Stimulated activated effector memory CD8-positive, alpha-beta T cell treated with anti-CD3 and anti-CD28 coated beads, Interleukin-12 subunit alpha, Interleukin-12 subunit beta, amount 100 ng/mL, for 72 hours (primary cell): ENCODE measurements around the gene HCLS1.
"Not testable (repeated sequence)": the region's sequence is repeated elsewhere in the genome, so short reads cannot be mapped to it uniquely, and the experiment has no call there.

Experiments used
- ATAC-seq: fragments of 150-1000 bp; cut with Tn5 transposase; 2 replicates; pipeline ENCODE4 v1.10.0; 2021
- DNase-seq, 2 donors: peaks; one replicate each; pipeline ENCODE4 v3.0.0; 2021 to 2022; ENCODE audit warnings: low spot score in 2 of 2
- H3K27ac Mint-ChIP-seq: one replicate; pipeline ENCODE4 v1.8.0; 2022; ENCODE audit warnings: mild to moderate bottlenecking, mixed read lengths
- H3K36me3 Mint-ChIP-seq: one replicate; pipeline ENCODE4 v1.8.0; 2022; ENCODE audit warnings: mild to moderate bottlenecking, mixed read lengths
- H3K4me1 Mint-ChIP-seq: one replicate; pipeline ENCODE4 v1.8.0; 2022; ENCODE audit warnings: mixed read lengths
- H3K4me3 Mint-ChIP-seq: one replicate; pipeline ENCODE4 v1.8.0; 2022; ENCODE audit warnings: mild to moderate bottlenecking, mixed read lengths
- H3K9me3 Mint-ChIP-seq: one replicate; pipeline ENCODE4 v1.8.0; 2022; ENCODE audit warnings: mixed read lengths

The HCLS1 gene

DNA sequence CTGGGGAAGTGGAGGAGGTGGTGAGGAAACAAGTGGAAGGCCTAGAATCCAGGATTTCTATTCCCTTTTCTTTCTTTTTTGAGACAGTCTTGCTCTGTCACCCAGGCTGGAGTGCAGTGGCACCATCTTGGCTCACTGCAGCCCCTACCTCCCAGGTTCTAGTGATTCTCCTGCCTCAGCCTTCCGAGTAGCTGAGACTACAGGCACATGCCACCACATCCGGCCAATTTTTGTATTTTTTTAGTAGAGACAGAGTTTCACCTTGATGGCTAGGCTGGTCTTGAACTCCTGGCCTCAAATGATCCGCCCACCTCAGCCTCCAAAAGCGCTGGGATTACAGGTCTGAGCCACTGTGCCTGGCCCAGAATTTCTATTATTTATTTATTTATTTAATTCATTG is 66.9 kb downstream of the HCLS1 start:
- H3K4me3 Mint-ChIP-seq, DNase-seq, H3K9me3 Mint-ChIP-seq, H3K36me3 Mint-ChIP-seq, H3K27ac Mint-ChIP-seq, H3K4me1 Mint-ChIP-seq, ATAC-seq: not testable (repeated sequence)

DNA sequence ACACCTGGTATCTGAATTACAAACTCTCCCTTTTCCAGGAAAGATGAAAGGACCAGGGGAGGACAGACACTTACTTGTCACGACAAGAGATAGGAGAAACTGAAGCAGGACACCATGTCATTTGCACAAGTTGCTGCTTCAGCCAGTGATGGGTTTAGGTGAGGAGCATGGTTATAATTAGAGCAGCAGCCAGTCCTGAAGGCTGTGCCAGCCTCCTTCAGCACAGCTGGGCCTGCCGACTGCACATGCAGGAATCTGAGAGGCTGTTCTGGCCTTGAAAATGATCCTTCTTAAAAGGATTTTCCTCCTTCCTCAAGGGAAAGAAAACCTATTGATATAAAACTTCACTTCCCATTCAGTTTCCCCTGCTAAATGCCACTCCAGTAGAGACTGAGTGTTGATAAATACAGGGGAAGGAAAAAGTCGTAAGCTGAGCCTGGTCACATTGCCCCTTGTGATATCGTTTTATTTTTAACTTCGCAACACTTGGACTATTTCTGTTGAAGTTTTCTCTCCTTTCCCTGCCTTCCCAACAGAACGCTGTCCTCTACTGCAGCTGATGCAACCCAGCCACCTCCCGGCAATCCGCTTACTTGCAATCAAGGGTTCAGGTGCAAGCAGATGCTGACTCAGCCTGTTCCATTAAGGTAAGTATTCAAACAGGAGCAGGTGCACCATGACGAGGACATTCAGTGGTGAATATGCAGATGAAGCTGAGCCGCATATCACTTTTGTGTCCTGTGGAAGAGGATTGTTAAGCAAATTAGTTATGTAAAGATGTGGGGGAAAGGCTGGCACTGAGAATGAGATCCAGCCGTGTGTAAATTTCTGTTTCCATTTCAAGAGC is 67.6 kb downstream of the HCLS1 start, which contains the start of gene FBXO40:
Gene FBXO40 (plus strand): TSS at position 524 of the 847 bp plus-strand sequence. CDS start 27,197 bp downstream, outside the sequence.
- no peak for DNase-seq
- ATAC-seq, result no peak
- Mint-ChIP-seq H3K4me3 (no peak within 1 kb of the TSS), H3K9me3 (no peaks in the 10 kb centered on the region), H3K27ac (no peak within 1 kb of the TSS), H3K4me1 (no peaks in the 10 kb centered on the region), H3K36me3 (no peaks in the 10 kb centered on the region)

DNA sequence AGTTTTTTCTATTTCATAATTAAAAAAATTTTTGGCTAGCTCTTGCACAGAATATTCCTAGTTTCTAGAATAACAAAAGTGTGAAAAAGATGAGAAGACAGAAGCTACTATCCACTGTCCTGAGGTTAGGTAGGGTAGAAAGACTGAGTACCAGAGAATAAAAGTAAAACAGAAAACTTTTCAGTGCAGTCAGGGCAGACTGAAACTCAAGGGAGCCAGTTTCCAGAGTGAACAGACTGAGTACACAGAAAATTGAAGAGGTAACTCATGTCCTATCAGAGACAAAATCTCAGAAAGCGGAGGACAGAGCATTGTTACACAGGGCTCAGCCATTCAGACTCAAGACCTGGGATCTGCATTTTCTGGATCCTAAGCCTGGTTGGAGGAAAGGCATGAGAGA is 76.3 kb downstream of the HCLS1 start:
- no peaks in the 10 kb centered on the region for H3K9me3 Mint-ChIP-seq
- DNase-seq, result no peak
- no peak overlapping the region for H3K4me3 Mint-ChIP-seq

DNA sequence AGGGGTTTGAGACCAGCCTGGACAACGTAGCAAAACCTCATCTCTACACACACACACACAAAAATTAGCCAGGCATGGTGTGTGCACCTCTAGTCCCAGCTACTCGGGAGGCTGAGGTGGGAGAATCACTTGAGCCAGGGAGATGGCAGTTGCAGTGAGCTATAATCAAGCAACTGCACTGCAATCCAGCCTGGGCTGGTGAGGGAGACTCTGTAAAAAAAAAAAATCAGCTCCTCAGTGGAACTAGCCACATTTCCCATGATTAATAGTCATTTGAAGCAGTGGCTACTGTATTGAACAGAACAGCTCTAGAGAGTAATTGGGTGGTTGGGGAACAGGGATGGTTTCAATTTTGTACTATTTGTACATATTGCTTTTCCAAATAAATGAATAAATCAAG is 79.0 kb downstream of the HCLS1 start:
- H3K36me3 Mint-ChIP-seq, result no peaks in the 10 kb centered on the region
- peaks cover 2% of the 10 kb centered on the region for H3K4me1 Mint-ChIP-seq
- DNase-seq (no peak), ATAC-seq (no peak)
- H3K9me3 Mint-ChIP-seq, result no peaks in the 10 kb centered on the region
- H3K27ac Mint-ChIP-seq, result no peak overlapping the region
- H3K4me3 Mint-ChIP-seq, result no peak overlapping the region

More for the DNA sequence above, 76.3 kb downstream of the HCLS1 start:
- no peak for ATAC-seq
- Mint-ChIP-seq H3K36me3 (no peaks in the 10 kb centered on the region), H3K4me1 (no peaks in the 10 kb centered on the region), H3K27ac (no peak overlapping the region)
